Suppressor macrophage treated with lipopolysaccharide for 4 hours (primary cell): ENCODE measurements around the gene CLEC4D.
"Not testable (repeated sequence)": the region's sequence is repeated elsewhere in the genome, so short reads cannot be mapped to it uniquely, and the experiment has no call there.

Source experiments
- DNase-seq: peaks from one replicate; pipeline ENCODE4 v3.0.0-alpha.2; 2020

CLEC4D gene

GRCh38 chr12:8537820-8538219 lies 24.5 kb downstream of the CLEC4D start:
- not testable (repeated sequence) for DNase-seq

GRCh38 chr12:8540831-8541230 lies 27.5 kb downstream of the CLEC4D start, which contains the start of gene CLEC4E:
CLEC4E (minus strand) TSS chr12:8540905; CDS start chr12:8540797, 108 bp downstream.
- DNase-seq: peak; percentile 93

- peak; percentile 39 for DNase-seq
These were observed 28.3 kb downstream of the CLEC4D start for GRCh38 chr12:8541562-8541961.

GRCh38 chr12:8544295-8544694 lies 31.0 kb downstream of the CLEC4D start:
- peak; percentile 87 for DNase-seq

- peak; percentile 29 for DNase-seq
These were observed 33.3 kb downstream of the CLEC4D start for GRCh38 chr12:8546591-8546990.

- no peak for DNase-seq
These were observed 34.3 kb downstream of the CLEC4D start for GRCh38 chr12:8547645-8548044.

GRCh38 chr12:8548192-8548591 lies 34.9 kb downstream of the CLEC4D start:
- DNase-seq: no peak

GRCh38 chr12:8549381-8549780 lies 36.1 kb downstream of the CLEC4D start:
- DNase-seq: no peak

GRCh38 chr12:8553088-8553627 lies 39.9 kb downstream of the CLEC4D start:
- DNase-seq: no peak

GRCh38 chr12:8554451-8555195 lies 41.3 kb downstream of the CLEC4D start:
- DNase-seq: peak; percentile 38

GRCh38 chr12:8556531-8557097 lies 43.3 kb downstream of the CLEC4D start:
- peak; percentile 77 for DNase-seq

GRCh38 chr12:8559676-8560075 lies 46.4 kb downstream of the CLEC4D start:
- DNase-seq: no peak

- no peak for DNase-seq
These were observed 47.7 kb downstream of the CLEC4D start for GRCh38 chr12:8561011-8561410.

GRCh38 chr12:8562310-8562709 lies 49.0 kb downstream of the CLEC4D start:
- no peak for DNase-seq

- no peak for DNase-seq
These were observed 50.1 kb downstream of the CLEC4D start for GRCh38 chr12:8563356-8563755.

- no peak for DNase-seq
These were observed 51.4 kb downstream of the CLEC4D start for GRCh38 chr12:8564656-8565055.

- peak; percentile 70 for DNase-seq
These were observed 52.7 kb downstream of the CLEC4D start for GRCh38 chr12:8566052-8566451.

- DNase-seq: peak; percentile 27
These were observed 53.2 kb downstream of the CLEC4D start for GRCh38 chr12:8566525-8566924.
